Measurements from ENCODE around the gene EEIG1. TPM values are rescaled to one million over a fixed set of nuclear protein-coding genes. Genes with fewer than 3 reads are reported as not detected.

The EEIG1 gene
- total and polyA plus RNA-seq, 9 of the 15 experiments (the other 6 are each of a cell fraction or from before 2014, with no cell fraction given), result 0.17 to 16.7 (median 3.6) TPM

DNA sequence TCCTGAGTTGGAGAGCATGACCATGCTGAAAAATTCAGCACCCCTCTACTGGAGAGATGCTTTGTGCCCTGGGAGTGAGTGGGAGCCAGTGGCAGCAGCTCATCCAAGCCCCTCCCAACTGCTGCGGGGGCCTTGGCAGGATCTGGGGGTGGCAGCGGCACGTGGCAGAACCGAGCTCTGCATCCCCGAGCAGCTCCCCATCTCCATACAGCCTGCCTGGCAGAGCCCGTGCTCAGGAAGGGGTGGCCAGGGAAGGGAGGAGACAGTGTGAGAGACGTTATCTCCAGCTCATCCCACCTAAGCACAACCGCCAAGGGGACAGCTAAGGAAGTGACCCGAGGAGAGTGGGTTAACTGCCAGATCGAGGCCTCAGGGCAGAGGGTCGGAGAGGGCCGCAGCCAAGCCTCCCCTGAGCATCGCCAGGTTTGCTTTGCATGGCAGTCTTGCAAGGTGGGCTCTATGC is 25.9 kb downstream of the EEIG1 start:
- ChIA-PET CTCF (ENCODE audit: low intra/inter-chr PET ratio) (interaction anchor here (1.2 to 2.1 kb wide), 2 partner anchors 76 to 80 kb away, joined by 5 to 11 read pairs; no protein-coding TSS in a partner anchor), POLR2A (interaction anchor here (0.5 to 3.0 kb wide), 4 partner anchors 10 to 264 kb away, joined by 3 to 18 read pairs (median 3); no protein-coding TSS in a partner anchor)
- no peak overlapping the region for H2AFZ ChIP-seq (ENCODE audit: low read depth, low read length)
- H3K9me1 ChIP-seq (ENCODE audit: control insufficient read depth, insufficient read depth, low read length), result no peaks in the 10 kb centered on the region
- intact Hi-C loops (cut with micrococcal nuclease) (loop anchor here (1.0 kb wide), 1 partner anchor 80 kb away; no protein-coding TSS in a partner anchor), in situ Hi-C loops (cut with MboI) (no loop called here)
- no peak for DNase-seq (ENCODE audit: extremely low read depth in 1 of 4, low spot score in 3 of 4)
- no peaks in the 10 kb centered on the region for H3K9me3 ChIP-seq (replicated peaks; ENCODE audit: control insufficient read depth, insufficient read depth, low read depth, low read length)
- no peak for ATAC-seq
- TF ChIP-seq BCL6 (CRISPR knock-in tag; IDR thresholded peaks at IDR 0.05), result no peak
- TF ChIP-seq, protein P1, sequence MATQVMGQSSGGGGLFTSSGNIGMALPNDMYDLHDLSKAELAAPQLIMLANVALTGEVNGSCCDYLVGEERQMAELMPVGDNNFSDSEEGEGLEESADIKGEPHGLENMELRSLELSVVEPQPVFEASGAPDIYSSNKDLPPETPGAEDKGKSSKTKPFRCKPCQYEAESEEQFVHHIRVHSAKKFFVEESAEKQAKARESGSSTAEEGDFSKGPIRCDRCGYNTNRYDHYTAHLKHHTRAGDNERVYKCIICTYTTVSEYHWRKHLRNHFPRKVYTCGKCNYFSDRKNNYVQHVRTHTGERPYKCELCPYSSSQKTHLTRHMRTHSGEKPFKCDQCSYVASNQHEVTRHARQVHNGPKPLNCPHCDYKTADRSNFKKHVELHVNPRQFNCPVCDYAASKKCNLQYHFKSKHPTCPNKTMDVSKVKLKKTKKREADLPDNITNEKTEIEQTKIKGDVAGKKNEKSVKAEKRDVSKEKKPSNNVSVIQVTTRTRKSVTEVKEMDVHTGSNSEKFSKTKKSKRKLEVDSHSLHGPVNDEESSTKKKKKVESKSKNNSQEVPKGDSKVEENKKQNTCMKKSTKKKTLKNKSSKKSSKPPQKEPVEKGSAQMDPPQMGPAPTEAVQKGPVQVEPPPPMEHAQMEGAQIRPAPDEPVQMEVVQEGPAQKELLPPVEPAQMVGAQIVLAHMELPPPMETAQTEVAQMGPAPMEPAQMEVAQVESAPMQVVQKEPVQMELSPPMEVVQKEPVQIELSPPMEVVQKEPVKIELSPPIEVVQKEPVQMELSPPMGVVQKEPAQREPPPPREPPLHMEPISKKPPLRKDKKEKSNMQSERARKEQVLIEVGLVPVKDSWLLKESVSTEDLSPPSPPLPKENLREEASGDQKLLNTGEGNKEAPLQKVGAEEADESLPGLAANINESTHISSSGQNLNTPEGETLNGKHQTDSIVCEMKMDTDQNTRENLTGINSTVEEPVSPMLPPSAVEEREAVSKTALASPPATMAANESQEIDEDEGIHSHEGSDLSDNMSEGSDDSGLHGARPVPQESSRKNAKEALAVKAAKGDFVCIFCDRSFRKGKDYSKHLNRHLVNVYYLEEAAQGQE (IDR thresholded peaks at IDR 0.05; ENCODE audit: borderline replicate concordance), result peak; percentile 28
- TF ChIP-seq, protein P1 (CRISPR knock-in tag; IDR thresholded peaks at IDR 0.05; ENCODE audit: low read depth), result no peak
- TF ChIP-seq, protein P2, sequence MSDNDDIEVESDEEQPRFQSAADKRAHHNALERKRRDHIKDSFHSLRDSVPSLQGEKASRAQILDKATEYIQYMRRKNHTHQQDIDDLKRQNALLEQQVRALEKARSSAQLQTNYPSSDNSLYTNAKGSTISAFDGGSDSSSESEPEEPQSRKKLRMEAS (CRISPR knock-in tag; IDR thresholded peaks at IDR 0.05), result 0 out of 2 replicates have a peak, but pooled peaks have one; percentile 34
- no peak for FAIRE-seq
- H3K27ac ChIP-seq (ENCODE audit: extremely low read depth, low read depth, low read length), result no peak overlapping the region
- H4K20me1 ChIP-seq (replicated peaks; ENCODE audit: control insufficient read depth, insufficient read depth, low read length), result peaks cover 11% of the 10 kb centered on the region; the same call in 1 of the 2 replicates
- peak overlapping the region in 1 of 2 experiments; percentile 6; a peak in 2 of 4 replicates for H3K9ac ChIP-seq (ENCODE audit: insufficient read depth in 1 of 2, low read depth in 2 of 2, low read length in 2 of 2)
- WGBS (ENCODE audit: insufficient coverage, low coverage, missing lambda C conversion rate), result 48% methylated on average over 12 of the region's 13 CpGs
- no peak overlapping the region for H3K4me3 ChIP-seq
- no TSS peak for BruUV-seq (replicated peaks)
- H3K4me2 ChIP-seq (ENCODE audit: insufficient read depth, low read length), result no peak overlapping the region; the same call in 1 of the 2 replicates
- H3K36me3 ChIP-seq (ENCODE audit: control insufficient read depth, insufficient read depth, low read length), result no peaks in the 10 kb centered on the region
- peaks cover 22 to 46% of the 10 kb centered on the region in 2 experiments for H3K4me1 ChIP-seq (replicated peaks in 1 of 2; ENCODE audit: control insufficient read depth in 2 of 2, insufficient read depth in 2 of 2, low read length in 2 of 2)
- H3K27me3 ChIP-seq (ENCODE audit: control insufficient read depth in 2 of 2, insufficient read depth in 2 of 2, low read length in 2 of 2), result no peaks in the 10 kb centered on the region
- H3K79me2 ChIP-seq (ENCODE audit: control insufficient read depth, insufficient read depth, low read length), result peaks cover 47% of the 10 kb centered on the region

Measured in K562 (cell line).